EH (cell line): ENCODE data around the gene OR10J5.
"Not testable (repeated sequence)": the region's sequence is repeated elsewhere in the genome, so short reads cannot be mapped to it uniquely, and the experiment has no call there.

ENCODE experiments used
- DNase-seq: peaks from one replicate; pipeline ENCODE4 v3.0.0-alpha.2; 2015; ENCODE audit warnings: low read depth

OR10J5 gene, protein sequence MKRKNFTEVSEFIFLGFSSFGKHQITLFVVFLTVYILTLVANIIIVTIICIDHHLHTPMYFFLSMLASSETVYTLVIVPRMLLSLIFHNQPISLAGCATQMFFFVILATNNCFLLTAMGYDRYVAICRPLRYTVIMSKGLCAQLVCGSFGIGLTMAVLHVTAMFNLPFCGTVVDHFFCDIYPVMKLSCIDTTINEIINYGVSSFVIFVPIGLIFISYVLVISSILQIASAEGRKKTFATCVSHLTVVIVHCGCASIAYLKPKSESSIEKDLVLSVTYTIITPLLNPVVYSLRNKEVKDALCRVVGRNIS

DNA sequence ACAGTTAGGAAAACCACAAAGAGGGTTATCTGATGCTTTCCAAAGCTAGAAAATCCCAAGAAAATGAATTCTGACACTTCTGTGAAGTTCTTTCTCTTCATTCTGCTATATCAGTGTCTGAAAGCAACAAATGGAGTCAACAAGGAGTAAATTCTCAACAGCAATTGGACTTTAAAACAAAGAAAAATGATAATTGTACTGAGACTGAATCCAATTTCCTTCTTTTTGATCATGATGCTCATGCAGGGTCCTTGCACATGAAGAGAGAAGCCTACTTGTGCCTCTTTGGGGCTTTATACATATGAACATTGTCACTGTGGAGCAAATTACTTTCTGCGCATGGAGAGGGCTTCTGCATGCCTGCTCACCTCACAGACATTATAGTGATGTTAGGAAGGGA, at the start of gene OR10J5:
OR10J5 (minus strand) TSS at position 101 of the 400 bp plus-strand sequence; CDS start at position 101, 0 bp downstream.
- no peak for DNase-seq

DNA sequence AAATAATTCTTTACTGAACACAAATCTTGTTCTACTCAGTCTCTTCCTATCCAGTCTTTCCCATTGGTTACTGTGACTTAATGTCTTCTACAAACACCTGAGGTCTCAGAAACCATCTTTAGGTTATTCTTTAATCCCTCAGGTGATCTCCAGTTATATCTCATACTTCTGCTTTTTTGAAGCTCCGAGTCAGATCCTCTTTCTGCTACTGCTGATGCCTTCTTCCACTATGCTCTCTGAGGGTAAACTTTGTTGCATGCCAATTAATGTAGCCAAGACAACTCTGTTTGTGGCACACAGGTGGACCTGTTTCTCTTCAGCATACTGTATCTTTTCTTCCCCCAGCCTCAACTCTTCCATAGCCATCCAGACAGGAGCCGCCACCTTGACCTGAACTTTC, 48.7 kb upstream of the OR10J5 start:
- DNase-seq = no peak

GRCh38 chr1:159581422-159581821, 45.6 kb upstream of the OR10J5 start:
- DNase-seq = no peak

DNA sequence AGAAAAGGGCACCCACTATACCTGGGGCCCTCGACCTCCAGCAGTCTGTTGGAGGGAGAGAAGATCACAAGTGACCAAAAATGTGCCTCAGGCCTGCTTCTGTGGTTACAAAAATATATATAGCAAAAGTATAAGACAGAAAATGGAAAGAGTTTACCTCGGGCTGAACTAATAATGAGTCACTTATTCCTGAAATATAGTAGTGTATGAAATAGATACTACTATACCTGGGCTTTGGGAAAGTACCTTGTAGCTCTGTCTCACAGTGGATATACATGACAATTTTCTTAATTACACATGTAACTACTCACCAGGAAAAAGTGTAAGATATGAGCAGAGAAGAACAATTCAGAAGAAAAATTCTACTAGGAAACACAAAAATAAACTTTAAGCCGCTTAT, 44.5 kb upstream of the OR10J5 start:
- no peak for DNase-seq

DNA sequence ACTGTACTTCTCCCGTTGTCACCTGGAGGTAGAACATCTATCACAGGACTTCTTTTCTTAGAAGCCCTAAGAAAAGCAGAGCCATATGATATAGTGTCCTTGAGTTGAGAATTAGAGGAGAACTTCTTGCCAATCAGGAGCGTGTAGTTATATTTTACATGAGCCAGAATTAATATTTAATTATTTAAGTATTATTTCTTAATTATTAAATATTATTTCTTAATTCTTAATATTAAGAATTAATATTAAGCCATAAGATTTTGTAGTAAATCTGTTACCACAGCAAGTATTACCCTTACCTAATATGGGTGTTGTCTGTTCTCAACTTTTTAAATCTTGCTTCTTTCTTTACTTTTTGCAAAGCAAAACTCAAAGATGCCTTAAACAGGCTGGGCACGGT, 41.6 kb upstream of the OR10J5 start:
- DNase-seq = no peak

DNA sequence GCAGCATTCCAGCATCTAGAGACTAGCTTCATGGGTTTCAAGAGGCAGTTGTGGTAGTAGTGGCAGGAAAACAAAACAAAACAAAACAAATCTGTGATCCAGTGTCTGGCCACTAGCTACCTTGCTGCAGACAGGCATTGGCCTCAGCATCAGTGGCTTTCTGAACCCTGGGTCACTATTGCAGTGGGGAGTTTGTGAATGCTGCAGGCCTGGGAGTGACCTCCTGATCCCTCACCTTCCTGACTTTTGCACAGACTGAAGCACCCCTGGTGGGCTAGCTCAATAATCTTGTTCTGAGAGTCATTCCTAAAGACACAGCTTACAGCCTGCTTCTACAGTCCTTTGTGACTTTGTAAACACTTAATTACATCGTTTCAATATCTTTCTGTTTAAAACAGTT, 26.9 kb upstream of the OR10J5 start:
- DNase-seq = no peak

- DNase-seq = no peak
Observed at GRCh38 chr1:159561497-159561896, 25.7 kb upstream of the OR10J5 start.

DNA sequence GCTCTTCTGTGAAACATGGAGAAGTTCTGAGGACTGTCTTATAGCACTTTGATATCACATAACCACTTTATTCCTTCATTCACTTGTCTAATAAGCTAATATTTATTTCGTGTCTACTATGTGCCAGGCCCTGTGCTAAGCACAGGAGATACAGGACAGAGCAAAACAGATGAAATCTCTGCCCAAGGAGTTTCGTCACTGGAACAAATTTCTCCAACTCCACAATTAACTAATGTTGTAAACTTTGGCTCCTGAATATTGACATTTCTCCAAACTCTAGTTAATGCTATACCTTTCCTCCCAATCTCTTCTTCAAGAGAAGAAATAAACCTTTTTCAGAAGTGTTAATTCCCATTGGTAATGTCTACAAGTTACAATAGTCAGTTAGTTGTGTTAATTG, 24.8 kb upstream of the OR10J5 start:
- no peak for DNase-seq

DNA sequence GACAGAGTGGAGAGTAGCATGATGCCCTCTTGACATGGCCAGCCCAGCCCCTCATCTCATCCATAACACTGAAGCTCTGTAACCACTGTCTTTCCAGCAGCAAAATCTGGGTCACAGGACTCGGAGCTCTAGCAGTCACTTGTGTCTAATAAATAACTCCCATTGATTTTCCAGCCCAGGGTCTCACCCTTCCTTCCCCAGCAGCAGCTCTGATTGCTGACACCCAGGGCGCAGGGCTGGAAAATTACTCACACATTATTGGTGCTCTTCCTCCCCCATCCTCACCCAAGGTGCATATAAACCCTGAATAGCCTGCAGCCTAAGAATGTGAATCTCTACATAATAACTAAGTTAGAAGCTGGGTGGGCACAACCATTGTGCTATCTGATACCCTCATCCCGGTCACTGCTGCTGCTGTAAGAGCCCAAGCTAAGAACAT, 21.1 kb upstream of the OR10J5 start:
- DNase-seq = no peak

GRCh38 chr1:159554696-159555095, 18.9 kb upstream of the OR10J5 start:
- DNase-seq = no peak

GRCh38 chr1:159554261-159554660, 18.5 kb upstream of the OR10J5 start:
- DNase-seq = no peak

DNA sequence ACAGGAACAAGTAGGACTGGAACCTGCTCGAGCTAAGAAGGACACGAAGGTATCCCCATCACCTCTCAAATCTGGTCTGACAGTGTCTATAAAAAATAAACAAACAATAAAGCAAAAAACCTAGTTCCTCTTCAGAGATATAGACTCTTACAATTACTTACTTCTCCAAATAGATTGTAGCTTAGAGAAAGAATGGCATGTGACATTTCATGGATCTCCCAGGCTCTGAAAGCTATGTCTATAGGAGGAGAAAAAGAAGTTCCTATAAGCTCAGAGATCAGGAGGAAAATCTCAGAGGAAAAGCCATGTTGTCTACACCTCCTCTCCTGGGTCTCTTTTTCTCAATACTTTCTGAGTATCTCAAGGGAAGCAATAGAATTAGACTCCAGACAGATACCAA, 12.3 kb upstream of the OR10J5 start:
- DNase-seq = no peak

DNA sequence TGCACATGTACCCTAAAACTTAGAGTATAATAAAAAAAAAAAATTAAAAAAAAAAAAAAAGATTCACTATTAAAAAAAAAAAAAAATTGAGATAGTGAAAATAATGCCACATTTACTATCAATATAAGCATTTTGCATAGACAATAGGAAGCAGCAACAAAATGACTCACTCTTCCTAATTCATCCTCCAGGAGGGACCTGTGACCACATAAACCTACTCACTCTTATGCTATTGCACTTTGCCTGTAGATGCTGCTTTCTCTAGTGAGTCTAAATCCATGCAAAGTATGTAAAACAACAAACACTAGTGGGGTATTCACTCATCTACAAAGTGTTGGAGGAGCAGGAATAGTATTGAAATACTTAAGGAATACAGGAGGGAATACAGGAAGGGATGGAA, 2.9 kb downstream of the OR10J5 start:
- DNase-seq = no peak

DNA sequence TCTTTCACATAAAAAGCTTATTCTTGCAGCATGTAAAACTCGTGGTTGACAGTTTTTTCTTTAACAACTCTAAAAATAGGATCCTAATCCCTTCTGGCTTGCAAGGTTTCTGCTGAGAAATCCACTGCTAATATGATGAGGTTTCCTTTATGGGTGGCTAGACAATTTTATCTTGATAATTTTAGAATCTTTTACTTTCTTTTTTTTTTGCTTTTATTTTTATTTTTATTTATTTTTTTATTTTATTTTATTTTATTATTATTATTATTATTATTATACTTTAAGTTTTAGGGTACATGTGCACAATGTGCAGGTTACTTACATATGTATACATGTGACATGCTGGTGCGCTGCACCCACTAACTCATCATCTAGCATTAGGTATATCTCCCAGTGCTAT, 11.0 kb downstream of the OR10J5 start:
- not testable (repeated sequence) for DNase-seq

GRCh38 chr1:159510229-159510541, 25.6 kb downstream of the OR10J5 start:
- peak; percentile 1 for DNase-seq

DNA sequence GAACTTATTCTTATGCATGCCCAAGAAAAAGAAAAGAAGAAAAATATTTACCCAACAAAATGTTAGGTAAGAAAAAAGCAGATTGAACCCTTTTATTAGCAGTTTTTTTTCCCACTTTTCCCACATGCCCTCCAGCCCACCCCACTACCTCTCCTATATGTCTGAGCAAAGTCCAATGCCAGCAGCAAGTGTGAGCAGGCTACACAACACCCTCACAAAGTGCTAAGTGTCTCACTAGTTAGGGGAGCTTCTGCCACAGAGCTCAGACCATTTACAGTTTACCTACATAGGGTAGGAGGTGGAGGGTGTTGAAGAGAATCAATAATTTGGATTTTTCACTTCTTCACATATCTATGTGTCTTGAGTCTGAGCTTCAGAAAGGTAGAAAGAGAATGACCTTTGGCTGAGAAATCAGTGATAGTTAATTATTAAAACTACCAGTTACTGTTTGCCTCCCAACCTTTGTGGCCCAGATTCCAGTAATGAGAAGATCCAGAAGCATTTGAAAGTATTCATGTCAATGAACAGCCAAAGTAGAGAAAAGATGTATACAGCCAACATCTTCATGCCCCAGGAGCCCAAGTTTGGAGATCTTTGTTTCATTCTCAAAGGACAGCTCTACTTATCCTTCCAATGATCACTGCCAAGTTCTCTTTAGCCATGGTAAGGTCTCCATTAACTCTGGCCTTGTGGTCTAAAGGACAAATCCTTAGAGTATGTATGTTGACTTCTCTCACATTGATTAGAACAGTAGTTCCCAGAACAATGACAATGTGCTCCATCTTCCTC, 26.2 kb downstream of the OR10J5 start:
- no peak for DNase-seq

GRCh38 chr1:159508951-159509350, 26.9 kb downstream of the OR10J5 start:
- DNase-seq = no peak

- DNase-seq = no peak
Observed at GRCh38 chr1:159505676-159506075, 30.1 kb downstream of the OR10J5 start.

DNA sequence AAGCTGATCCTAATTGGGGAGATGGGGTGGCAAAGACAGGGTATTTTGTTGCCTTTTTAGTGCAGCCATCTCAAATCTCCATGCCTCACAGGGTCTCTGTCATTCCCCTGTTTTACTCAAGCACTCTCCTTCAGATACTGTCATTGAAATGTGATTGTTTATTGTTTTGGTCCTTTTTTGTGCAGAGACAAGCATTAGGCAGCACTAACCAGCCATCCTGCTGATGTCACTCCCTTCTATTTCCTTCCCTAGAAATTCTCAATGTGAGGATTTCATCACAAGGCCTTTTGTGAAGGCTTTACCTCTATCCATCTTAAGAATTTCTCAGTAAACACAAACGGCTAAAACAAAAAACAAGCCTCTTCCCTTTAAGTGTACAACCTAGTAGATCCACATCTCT, 34.7 kb downstream of the OR10J5 start:
- no peak for DNase-seq

- DNase-seq = not testable (repeated sequence)
Observed at GRCh38 chr1:159494513-159495210, 41.1 kb downstream of the OR10J5 start.

DNA sequence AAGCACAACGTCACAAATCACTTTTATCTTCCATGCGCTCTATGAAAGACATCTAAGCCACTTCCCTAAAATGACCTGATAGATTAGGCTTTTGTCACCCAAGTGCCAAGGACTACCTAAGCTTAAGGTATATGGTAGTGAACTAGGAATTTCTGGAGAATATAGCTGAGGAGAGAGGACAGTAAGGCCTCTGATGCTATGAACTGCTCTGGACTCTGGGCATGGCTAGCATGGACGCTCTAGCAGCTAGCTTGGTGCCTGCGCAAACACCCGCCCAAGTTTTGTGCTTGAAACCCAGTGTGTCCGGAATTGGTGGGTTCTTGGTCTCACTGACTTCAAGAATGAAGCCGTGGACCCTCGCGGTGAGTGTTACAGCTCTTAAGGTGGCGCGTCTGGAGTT, 42.5 kb downstream of the OR10J5 start:
- DNase-seq = no peak

DNA sequence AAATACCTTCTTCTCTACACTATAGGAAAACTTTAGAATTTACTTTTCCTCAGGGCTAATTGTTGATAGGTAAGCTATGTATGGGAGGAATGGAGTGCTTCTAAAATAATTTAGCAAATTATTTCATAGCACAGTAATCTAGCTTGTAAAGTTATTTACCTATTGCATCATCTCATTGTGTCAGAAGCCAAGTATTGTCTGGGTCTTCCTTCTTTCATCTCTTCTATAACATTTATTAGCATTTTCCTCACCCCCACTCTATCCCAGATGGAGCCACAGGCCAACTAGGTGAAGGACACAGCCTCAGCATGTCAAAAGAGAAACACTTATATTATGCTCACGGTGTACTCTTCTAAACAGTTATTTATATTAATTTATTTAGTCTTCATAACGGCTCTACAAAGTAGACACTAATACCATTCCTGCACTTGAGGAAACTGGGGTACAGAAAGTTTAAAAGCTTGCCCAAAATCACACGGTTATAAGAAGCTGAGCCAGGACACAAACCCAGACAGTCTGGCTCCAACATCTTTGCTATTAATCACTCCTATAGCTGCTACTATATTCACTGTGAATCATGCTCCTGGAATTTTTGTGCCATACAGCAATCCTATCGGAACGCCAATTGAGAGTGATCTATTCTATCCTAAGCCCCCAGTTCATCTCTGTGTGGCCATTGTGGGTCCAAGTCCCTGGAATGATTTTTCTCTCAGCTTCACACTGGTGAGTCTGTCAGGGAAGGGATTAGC, 43.1 kb downstream of the OR10J5 start:
- peak; percentile 62 for DNase-seq
